NCI-H69 (cell line): ENCODE data around the gene EHD1.
"Not testable (repeated sequence)": the region's sequence is repeated elsewhere in the genome, so short reads cannot be mapped to it uniquely, and the experiment has no call there.

Experiments used
- DNase-seq: peaks from one replicate; lab custom pipeline; 2025; lab: John Stamatoyannopoulos, UW

The EHD1 gene

GRCh38 chr11:64826578-64827450 is 51.6 kb downstream of the EHD1 start:
- no peak for DNase-seq

- DNase-seq: no peak
These were observed 52.4 kb downstream of the EHD1 start for GRCh38 chr11:64826062-64826461.

- no peak for DNase-seq
These were observed 54.8 kb downstream of the EHD1 start for GRCh38 chr11:64823568-64824119.

GRCh38 chr11:64817476-64817875 is 60.9 kb downstream of the EHD1 start:
- DNase-seq: no peak

- not testable (repeated sequence) for DNase-seq
These were observed 63.0 kb downstream of the EHD1 start for GRCh38 chr11:64815433-64815832.

- DNase-seq: no peak
These were observed 63.7 kb downstream of the EHD1 start for GRCh38 chr11:64814712-64815187.

GRCh38 chr11:64813826-64814225 is 64.6 kb downstream of the EHD1 start:
- no peak for DNase-seq

GRCh38 chr11:64810891-64811272 is 67.5 kb downstream of the EHD1 start:
- DNase-seq: peak; percentile 83

- peak; percentile 99 for DNase-seq
These were observed 68.0 kb downstream of the EHD1 start, which contains the start of gene MEN1 for GRCh38 chr11:64810271-64810890. Gene MEN1 (minus strand): TSS chr11:64810551. CDS start chr11:64810109, 442 bp downstream.

GRCh38 chr11:64809781-64810241 is 68.6 kb downstream of the EHD1 start:
- peak; percentile 63 for DNase-seq

- no peak for DNase-seq
These were observed 72.9 kb downstream of the EHD1 start for GRCh38 chr11:64805481-64805880.

- no peak for DNase-seq
These were observed 73.8 kb downstream of the EHD1 start for GRCh38 chr11:64804346-64805210.

- DNase-seq: no peak
These were observed 74.5 kb downstream of the EHD1 start for GRCh38 chr11:64803846-64804345.

- peak; percentile 94 for DNase-seq
These were observed 75.1 kb downstream of the EHD1 start, which contains the start of gene MAP4K2 for GRCh38 chr11:64803158-64803845. Gene MAP4K2 (minus strand): TSS chr11:64803214. CDS start chr11:64803149, 65 bp downstream.

- peak; percentile 52 for DNase-seq
These were observed 75.9 kb downstream of the EHD1 start for GRCh38 chr11:64802370-64803157.
